HUES64 (cell line): ENCODE data around the gene NRIP1. TPM values are rescaled to one million over a fixed set of nuclear protein-coding genes. Genes with fewer than 3 reads are reported as not detected.

Source experiments
- H3K27ac ChIP-seq: 2 replicates; pipeline ENCODE4 v1.7.0; 2013; ENCODE audit warnings: low read depth, low read length, inconsistent platforms
- H3K27me3 ChIP-seq: 2 replicates; pipeline ENCODE4 v1.6.1; 2013; ENCODE audit warnings: mild to moderate bottlenecking, low read length; ENCODE audit not compliant: insufficient read depth
- H3K36me3 ChIP-seq: 2 replicates; pipeline ENCODE4 v1.6.1; 2013; ENCODE audit warnings: mild to moderate bottlenecking, low read length; ENCODE audit not compliant: insufficient read depth
- H3K4me1 ChIP-seq: 2 replicates; pipeline ENCODE4 v1.6.1; 2013; ENCODE audit warnings: mild to moderate bottlenecking, low read length, moderate library complexity; ENCODE audit not compliant: insufficient read depth
- H3K4me3 ChIP-seq: 2 replicates; pipeline ENCODE4 v1.5.1; 2013; ENCODE audit warnings: mild to moderate bottlenecking, low read length, moderate library complexity
- H3K9ac ChIP-seq: 2 replicates; pipeline ENCODE4 v1.6.1; 2013; ENCODE audit warnings: mild to moderate bottlenecking, low read depth, low read length
- H3K9me3 ChIP-seq: 2 replicates; pipeline ENCODE4 v1.6.1; 2013; ENCODE audit warnings: low read depth, low read length; ENCODE audit not compliant: insufficient read depth
- WGBS: fragments of 150-250, 120-280 bp; methylation state at CpG from one replicate; pipeline ENCODE4 v1.1.7; 2013; ENCODE audit warnings: missing lambda C conversion rate; 5-methylcytosine and 5-hydroxymethylcytosine counted together
- polyA plus RNA-seq, 2 experiments: library from polyadenylated mRNA; stranded (reverse); fragments of 50-300 nt; gene quantifications; one replicate each; pipeline ENCODE4 v1.2.3, GENCODE V29; 2013

Gene NRIP1, protein sequence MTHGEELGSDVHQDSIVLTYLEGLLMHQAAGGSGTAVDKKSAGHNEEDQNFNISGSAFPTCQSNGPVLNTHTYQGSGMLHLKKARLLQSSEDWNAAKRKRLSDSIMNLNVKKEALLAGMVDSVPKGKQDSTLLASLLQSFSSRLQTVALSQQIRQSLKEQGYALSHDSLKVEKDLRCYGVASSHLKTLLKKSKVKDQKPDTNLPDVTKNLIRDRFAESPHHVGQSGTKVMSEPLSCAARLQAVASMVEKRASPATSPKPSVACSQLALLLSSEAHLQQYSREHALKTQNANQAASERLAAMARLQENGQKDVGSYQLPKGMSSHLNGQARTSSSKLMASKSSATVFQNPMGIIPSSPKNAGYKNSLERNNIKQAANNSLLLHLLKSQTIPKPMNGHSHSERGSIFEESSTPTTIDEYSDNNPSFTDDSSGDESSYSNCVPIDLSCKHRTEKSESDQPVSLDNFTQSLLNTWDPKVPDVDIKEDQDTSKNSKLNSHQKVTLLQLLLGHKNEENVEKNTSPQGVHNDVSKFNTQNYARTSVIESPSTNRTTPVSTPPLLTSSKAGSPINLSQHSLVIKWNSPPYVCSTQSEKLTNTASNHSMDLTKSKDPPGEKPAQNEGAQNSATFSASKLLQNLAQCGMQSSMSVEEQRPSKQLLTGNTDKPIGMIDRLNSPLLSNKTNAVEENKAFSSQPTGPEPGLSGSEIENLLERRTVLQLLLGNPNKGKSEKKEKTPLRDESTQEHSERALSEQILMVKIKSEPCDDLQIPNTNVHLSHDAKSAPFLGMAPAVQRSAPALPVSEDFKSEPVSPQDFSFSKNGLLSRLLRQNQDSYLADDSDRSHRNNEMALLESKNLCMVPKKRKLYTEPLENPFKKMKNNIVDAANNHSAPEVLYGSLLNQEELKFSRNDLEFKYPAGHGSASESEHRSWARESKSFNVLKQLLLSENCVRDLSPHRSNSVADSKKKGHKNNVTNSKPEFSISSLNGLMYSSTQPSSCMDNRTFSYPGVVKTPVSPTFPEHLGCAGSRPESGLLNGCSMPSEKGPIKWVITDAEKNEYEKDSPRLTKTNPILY (N-terminal part only)
- 20.2 TPM for polyA plus RNA-seq (2013, experiment 1 of 2)
- polyA plus RNA-seq (2013, experiment 2 of 2): 26.4 TPM

DNA sequence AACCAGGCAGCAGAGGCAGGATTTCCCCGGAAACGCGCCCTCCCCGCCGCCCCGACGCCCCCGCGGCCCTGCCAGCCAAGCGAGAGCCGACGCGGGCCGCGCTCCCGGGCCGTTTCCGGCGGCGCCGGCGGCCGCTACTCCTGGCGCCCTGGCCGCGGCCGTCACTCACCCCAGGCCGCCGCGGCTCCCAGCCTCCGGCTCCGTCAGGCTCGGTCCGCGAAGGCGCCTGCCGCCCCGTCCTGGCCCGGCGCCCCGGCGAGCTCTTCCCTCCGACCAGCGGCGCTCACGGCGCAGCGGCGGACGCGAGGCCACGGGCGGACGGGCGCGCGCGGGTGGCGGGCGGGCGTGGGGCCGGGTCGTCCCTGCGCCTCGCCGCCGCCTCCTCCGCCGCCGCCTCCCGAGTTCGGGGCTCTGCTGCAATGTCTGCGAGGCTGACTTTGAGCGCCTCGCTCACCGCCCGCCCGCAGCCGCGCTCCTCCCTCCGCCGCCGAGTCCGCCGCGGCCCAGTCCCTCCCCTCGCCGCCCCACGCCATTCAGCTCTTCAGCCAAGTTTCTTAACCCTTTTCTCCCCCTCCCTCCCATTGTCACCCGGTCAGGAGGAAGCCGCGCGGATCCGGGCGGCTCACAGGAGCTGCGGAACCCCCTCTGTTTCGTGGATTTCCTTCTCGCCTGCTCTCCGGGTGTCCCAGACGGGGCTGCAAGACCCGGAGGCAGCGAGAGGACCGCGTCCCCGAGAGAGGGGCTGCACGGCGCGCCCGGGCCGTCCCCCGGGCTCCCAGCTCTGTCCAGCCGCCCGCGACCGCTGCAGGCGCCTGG, at the start of gene NRIP1:
Gene NRIP1 (minus strand): TSS at position 425 of the 816 bp plus-strand sequence. CDS start 96,808 bp downstream, outside the sequence.
- peak within 1 kb of the TSS; percentile 46; the same call in 1 of the 2 replicates for H3K27ac ChIP-seq

GRCh38 chr21:15112858-15113257, 48.1 kb upstream of the NRIP1 start:
- H3K27ac ChIP-seq: no peak overlapping the region
- H3K9me3 ChIP-seq: no peaks in the 10 kb centered on the region
- no peaks in the 10 kb centered on the region for H3K27me3 ChIP-seq
- H3K36me3 ChIP-seq: no peaks in the 10 kb centered on the region
- no peak overlapping the region for H3K4me3 ChIP-seq
- H3K9ac ChIP-seq: no peak overlapping the region
- WGBS: 98% methylated on average over 4 of the region's 4 CpGs
- H3K4me1 ChIP-seq: peaks cover 6% of the 10 kb centered on the region; the same call in 1 of the 2 replicates

More for the DNA sequence above, at the start of gene NRIP1:
- WGBS: under 1% methylated on average over 116 of the region's 116 CpGs
- peak within 1 kb of the TSS; percentile 85 for H3K4me3 ChIP-seq
- H3K27me3 ChIP-seq: peaks cover 35% of the 10 kb centered on the region
- H3K36me3 ChIP-seq: no peaks in the 10 kb centered on the region
- H3K9me3 ChIP-seq: no peaks in the 10 kb centered on the region
- peak within 1 kb of the TSS; percentile 79 for H3K9ac ChIP-seq
- H3K4me1 ChIP-seq: peaks cover 43% of the 10 kb centered on the region

GRCh38 chr21:15108801-15109200, 44.0 kb upstream of the NRIP1 start:
- no peak overlapping the region for H3K27ac ChIP-seq

DNA sequence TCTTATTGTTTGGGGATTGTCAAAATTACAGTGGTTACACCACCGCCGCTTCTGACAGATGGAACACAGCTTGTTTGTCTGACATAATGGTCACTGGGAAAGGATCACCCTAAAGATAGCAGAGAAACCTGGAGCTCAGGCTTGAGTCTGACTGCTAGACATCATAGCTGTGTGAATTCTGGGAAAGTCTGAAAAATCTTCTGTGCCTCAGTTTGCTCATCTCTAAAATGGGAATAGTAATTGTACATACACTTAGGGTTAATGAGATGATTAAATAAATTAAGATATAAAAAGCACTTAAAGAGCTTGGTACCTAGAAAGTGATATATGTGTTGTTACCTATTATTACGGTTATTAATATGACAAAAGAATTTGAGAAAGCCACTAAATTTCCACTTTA, 39.7 kb upstream of the NRIP1 start:
- H3K27me3 ChIP-seq: no peaks in the 10 kb centered on the region
- H3K36me3 ChIP-seq: no peaks in the 10 kb centered on the region
- H3K9me3 ChIP-seq: no peaks in the 10 kb centered on the region
- no peaks in the 10 kb centered on the region for H3K4me1 ChIP-seq
- WGBS: 99% methylated on average over 2 of the region's 3 CpGs
- no peak overlapping the region for H3K9ac ChIP-seq
- H3K27ac ChIP-seq: no peak overlapping the region
- no peak overlapping the region for H3K4me3 ChIP-seq

More at GRCh38 chr21:15108801-15109200, 44.0 kb upstream of the NRIP1 start:
- Histone ChIP-seq H3K9me3 (no peaks in the 10 kb centered on the region), H3K4me3 (no peak overlapping the region), H3K27me3 (no peaks in the 10 kb centered on the region), H3K36me3 (no peaks in the 10 kb centered on the region), H3K4me1 (0 out of 2 replicates have a peak, but pooled peaks cover under 1% of the 10 kb centered on the region), H3K9ac (no peak overlapping the region)
- WGBS: 90% methylated on average over 2 of the region's 2 CpGs

GRCh38 chr21:15098908-15099307, 34.1 kb upstream of the NRIP1 start:
- Histone ChIP-seq H3K36me3 (no peaks in the 10 kb centered on the region), H3K4me3 (no peak overlapping the region), H3K9ac (no peak overlapping the region), H3K27me3 (no peaks in the 10 kb centered on the region), H3K4me1 (peaks cover 8% of the 10 kb centered on the region; the same call in 1 of the 2 replicates), H3K27ac (no peak overlapping the region), H3K9me3 (no peaks in the 10 kb centered on the region)
- WGBS: 95% methylated on average over 2 of the region's 3 CpGs

DNA sequence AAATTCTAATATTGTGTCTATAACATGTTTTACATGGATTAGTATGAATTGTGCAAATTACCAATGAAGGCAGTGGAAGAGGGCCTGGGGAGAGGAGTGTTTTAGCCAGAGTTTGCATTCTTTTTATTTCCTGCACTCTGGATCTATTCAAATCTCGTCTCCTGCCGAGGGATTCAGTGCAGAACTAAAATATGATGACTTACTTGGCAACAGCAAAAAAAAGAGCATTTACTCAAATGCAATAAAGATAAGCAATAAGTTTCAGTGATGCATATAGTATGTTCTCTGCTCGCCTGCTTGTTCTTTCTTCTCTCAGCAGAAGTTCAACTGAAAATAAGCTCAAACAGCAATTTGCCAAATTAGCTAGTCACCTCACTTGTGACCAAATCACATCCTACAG, 33.4 kb upstream of the NRIP1 start:
- WGBS: 78% methylated on average over 3 of the region's 3 CpGs
- no peak overlapping the region for H3K9ac ChIP-seq
- H3K9me3 ChIP-seq: no peaks in the 10 kb centered on the region
- no peaks in the 10 kb centered on the region for H3K27me3 ChIP-seq
- no peaks in the 10 kb centered on the region for H3K36me3 ChIP-seq
- peaks cover 8% of the 10 kb centered on the region; the same call in 1 of the 2 replicates for H3K4me1 ChIP-seq
- H3K4me3 ChIP-seq: no peak overlapping the region
- no peak overlapping the region for H3K27ac ChIP-seq

- H3K4me1 ChIP-seq: peaks cover 8% of the 10 kb centered on the region; the same call in 1 of the 2 replicates
- no peaks in the 10 kb centered on the region for H3K27me3 ChIP-seq
- no peak overlapping the region for H3K9ac ChIP-seq
- H3K27ac ChIP-seq: no peak overlapping the region
- no peak overlapping the region for H3K4me3 ChIP-seq
- WGBS: 83% methylated on average over 1 of the region's 3 CpGs
- H3K36me3 ChIP-seq: no peaks in the 10 kb centered on the region
- no peaks in the 10 kb centered on the region for H3K9me3 ChIP-seq
Observed at GRCh38 chr21:15097580-15097979, 32.8 kb upstream of the NRIP1 start.

DNA sequence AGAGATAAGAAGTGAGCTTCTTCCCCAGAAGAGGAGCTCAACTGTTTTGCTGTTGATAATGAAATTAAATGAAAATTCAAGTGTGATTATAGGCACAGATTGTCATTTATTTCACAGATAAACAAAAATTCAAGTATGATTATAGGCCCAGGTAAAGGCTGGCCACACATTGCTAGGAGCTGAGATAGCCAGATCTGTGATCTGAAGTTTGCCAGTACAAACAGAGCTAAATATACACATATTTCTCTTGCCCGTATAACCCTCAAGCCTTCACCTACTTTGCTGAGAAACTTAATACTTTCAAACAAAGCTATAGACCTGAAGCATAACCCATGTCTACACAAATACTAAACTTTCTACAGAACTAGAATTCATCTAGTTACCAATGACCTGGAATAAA, 31.3 kb upstream of the NRIP1 start:
- no peaks in the 10 kb centered on the region for H3K27me3 ChIP-seq
- H3K36me3 ChIP-seq: no peaks in the 10 kb centered on the region
- H3K4me3 ChIP-seq: no peak overlapping the region
- no peak overlapping the region for H3K9ac ChIP-seq
- H3K27ac ChIP-seq: no peak overlapping the region
- peaks cover 8% of the 10 kb centered on the region; the same call in 1 of the 2 replicates for H3K4me1 ChIP-seq
- no peaks in the 10 kb centered on the region for H3K9me3 ChIP-seq
- WGBS: 98% methylated on average over 1 of the region's 1 CpG

DNA sequence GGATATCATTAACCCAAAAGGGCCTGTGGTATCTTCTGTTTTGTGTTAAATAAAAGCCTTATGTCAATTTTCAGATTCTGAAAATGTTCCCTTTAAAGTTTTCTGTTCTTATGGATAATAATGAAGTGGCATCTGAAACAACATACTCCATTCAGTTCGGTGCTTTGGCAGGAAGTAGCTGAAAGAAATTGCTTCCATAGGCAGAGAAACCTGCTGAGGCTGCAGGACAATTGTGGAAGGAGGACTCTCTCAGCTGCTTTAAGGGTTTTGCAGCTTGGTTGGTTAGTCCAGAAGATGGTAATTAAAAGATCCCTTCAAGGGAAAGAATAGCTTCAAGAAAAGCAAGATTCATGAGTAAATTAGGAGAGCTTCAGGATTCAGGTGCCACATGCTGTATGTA, 30.5 kb upstream of the NRIP1 start:
- 64% methylated on average over 1 of the region's 1 CpG for WGBS
- Histone ChIP-seq H3K36me3 (no peaks in the 10 kb centered on the region), H3K9ac (no peak overlapping the region), H3K9me3 (no peaks in the 10 kb centered on the region), H3K27me3 (no peaks in the 10 kb centered on the region), H3K4me1 (peaks cover 8% of the 10 kb centered on the region; the same call in 1 of the 2 replicates), H3K4me3 (no peak overlapping the region), H3K27ac (no peak overlapping the region)

DNA sequence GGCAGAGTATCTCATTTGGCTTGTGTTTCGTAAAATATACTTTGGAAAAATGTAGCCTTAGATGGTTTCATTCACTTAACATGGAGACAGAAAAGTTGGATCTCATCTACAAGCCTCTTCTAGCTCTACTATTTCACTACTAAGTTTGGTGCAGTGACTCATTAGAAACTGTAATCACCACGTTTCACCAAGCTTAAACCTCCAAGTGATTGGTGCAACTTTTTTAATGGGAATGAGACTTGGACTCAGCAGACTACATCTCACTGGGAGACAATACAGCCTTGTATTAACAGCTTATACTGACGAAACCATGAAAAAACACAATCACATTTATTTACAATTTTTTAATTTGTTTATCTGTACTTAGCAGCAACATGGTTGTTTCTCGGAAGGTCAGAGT, 29.9 kb upstream of the NRIP1 start:
- Histone ChIP-seq H3K9me3 (no peaks in the 10 kb centered on the region), H3K4me1 (peaks cover 8% of the 10 kb centered on the region; the same call in 1 of the 2 replicates), H3K27ac (no peak overlapping the region), H3K4me3 (no peak overlapping the region), H3K36me3 (no peaks in the 10 kb centered on the region), H3K27me3 (no peaks in the 10 kb centered on the region), H3K9ac (no peak overlapping the region)
- 93% methylated on average over 3 of the region's 4 CpGs for WGBS
